GM20000 (cell line): ENCODE results near the gene FSTL4.

ENCODE experiments used
- DNase-seq: peaks from one replicate; pipeline ENCODE4 v3.0.0; 2012; ENCODE audit warnings: low spot score
- TF ChIP-seq, protein P1 (sequence below): IDR thresholded peaks from 2 replicates; pipeline ENCODE4 v1.5.1; 2012; ENCODE audit warnings: mild to moderate bottlenecking, control low read depth; ENCODE audit errors: extremely low read depth, missing control alignments

Gene FSTL4

GRCh38 chr5:133494232-133494922 lies 118.0 kb downstream of the FSTL4 start:
- TF ChIP-seq, protein P1, sequence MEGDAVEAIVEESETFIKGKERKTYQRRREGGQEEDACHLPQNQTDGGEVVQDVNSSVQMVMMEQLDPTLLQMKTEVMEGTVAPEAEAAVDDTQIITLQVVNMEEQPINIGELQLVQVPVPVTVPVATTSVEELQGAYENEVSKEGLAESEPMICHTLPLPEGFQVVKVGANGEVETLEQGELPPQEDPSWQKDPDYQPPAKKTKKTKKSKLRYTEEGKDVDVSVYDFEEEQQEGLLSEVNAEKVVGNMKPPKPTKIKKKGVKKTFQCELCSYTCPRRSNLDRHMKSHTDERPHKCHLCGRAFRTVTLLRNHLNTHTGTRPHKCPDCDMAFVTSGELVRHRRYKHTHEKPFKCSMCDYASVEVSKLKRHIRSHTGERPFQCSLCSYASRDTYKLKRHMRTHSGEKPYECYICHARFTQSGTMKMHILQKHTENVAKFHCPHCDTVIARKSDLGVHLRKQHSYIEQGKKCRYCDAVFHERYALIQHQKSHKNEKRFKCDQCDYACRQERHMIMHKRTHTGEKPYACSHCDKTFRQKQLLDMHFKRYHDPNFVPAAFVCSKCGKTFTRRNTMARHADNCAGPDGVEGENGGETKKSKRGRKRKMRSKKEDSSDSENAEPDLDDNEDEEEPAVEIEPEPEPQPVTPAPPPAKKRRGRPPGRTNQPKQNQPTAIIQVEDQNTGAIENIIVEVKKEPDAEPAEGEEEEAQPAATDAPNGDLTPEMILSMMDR: no peak
- DNase-seq: no peak

GRCh38 chr5:133489632-133490031 lies 122.7 kb downstream of the FSTL4 start:
- DNase-seq: peak; percentile 11
- TF ChIP-seq, protein P1: peak; percentile 8

GRCh38 chr5:133487093-133487492 lies 125.2 kb downstream of the FSTL4 start:
- TF ChIP-seq, protein P1: no peak
- DNase-seq: no peak

- TF ChIP-seq, protein P1: no peak
- DNase-seq: no peak
Measured at GRCh38 chr5:133485468-133485867, 126.9 kb downstream of the FSTL4 start.

DNA sequence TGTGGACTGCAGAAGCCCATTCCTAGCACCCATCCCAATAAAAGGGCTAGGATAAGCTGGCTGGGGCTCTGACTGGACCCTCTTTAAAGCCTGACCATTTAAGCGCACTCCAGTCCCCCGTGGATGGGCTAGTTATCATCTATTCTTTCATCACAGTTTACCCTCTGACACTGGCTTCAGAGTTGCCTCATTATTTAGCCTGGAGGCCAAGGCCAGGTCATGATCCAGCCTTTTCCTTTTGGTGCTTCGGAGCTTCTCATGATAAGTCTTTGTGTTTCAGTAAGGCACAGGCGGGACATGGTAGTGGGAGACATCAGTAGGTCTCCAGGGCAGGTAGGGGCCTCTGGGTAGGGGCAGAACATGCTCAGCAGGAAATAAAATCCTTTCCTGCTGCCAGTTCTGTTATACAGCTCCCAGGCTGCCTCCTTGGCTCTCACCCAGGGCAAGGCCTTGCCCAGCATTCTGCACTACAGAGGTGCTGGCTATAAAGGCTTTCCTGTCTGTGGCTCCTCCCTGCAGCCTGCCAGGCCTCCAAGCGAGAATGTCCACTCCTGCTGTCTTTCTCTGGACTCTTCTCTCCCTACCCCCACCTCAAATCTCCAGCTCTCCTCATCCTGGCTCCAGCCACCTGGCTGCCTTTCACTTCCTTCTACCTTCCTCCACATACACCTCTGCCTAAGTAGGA lies 128.8 kb downstream of the FSTL4 start:
- TF ChIP-seq, protein P1: no peak
- DNase-seq: no peak

DNA sequence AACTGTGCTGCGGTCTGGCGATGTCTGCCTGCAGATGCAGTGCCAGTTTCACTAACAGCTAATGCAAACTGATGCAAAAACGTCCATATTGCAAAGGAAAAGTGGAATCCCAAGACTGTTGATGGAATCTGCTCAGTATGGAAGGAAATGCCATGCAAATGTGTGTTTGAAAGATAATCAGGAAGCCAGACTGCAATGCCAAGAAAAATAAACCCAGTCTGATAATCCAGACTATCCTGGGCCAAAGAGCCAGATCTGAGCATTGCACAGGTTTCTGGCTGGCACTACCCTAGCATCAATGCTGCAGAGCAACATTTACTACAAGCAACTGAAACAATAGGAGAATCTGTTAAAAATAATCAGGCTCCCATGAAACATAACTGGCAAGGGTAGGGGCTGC lies 130.3 kb downstream of the FSTL4 start:
- no peak for DNase-seq
- TF ChIP-seq, protein P1: no peak

GRCh38 chr5:133480866-133481265 lies 131.5 kb downstream of the FSTL4 start:
- TF ChIP-seq, protein P1: no peak

More at GRCh38 chr5:133480866-133481265, 131.5 kb downstream of the FSTL4 start:
- no peak for DNase-seq
